IPS DF 4.7 (cell line): ENCODE results near the gene ADCY7.
"Not testable (repeated sequence)": the region's sequence is repeated elsewhere in the genome, so short reads cannot be mapped to it uniquely, and the experiment has no call there.

Experiments used
- DNase-seq: peaks from one replicate; pipeline ENCODE4 v3.0.0-alpha.2; 2013; ENCODE audit warnings: low spot score; ENCODE audit errors: extremely low read depth

Gene ADCY7

DNA sequence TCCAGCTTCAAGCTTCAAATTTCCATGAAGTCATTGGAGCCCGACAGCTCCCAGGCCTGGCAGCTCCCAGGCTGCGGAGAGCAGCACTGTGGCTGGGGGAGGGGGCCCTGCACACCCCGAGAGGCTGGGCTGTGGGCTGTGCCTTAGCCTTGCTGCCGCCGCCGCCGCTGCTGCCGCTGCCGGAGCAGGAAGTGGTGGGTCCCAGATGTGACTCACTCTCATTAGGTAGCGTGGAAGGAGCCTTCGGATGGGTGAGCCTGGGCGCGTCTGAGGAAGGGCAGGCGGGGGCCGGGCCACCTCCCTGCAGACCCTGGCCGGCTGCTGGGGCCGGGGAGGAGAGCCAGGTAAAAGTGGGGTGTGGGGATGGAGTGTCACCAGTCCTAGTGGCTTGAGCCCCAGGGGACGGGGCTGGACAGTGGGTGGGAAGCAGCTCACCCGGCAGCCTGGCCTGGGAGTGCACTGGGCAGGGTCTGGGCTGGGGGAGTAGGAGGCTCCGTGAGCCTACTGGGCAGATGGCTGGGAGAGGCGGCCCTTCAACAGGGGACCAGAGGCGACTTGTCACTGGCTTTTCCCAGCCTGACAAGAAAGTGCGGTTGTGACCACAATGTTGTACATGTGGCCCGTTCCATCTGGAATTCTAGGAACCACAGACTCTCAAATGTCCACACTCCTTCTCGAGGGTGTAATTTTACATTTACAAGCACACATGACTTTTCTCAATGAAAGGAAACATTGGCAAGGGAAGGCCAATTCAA lies at the start of gene ADCY7:
ADCY7 (plus strand) TSS at position 215 of the 755 bp plus-strand sequence. CDS start 21,629 bp downstream, outside the sequence.
- DNase-seq: no peak

DNA sequence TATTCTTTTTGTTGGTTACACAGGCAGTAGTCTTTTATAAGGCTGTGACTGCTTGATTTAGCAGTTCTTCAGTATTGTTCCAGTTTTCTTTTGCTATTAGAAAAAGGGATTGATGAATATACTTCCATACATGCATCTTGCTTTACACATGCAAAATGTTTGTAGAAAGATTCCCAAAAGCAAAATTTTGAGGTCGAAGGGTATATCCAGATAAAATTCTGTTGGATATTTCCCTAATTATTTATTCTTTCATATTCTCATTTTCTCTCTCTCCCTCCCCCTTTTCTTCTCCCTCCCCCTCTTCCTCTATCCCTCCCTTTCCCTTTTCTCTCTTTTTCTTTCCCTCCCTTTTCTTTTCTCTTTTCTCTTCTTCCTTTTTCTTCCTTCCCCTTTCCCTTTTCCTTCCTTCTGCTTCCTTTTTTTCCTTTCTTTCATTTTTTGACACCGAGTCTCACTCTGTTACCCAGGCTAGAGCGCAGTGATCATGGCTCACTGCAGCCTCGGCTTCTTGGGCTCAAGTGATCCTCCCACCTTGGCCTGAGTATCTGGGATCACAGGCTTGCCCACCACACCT lies 46.9 kb upstream of the ADCY7 start:
- no peak for DNase-seq

DNA sequence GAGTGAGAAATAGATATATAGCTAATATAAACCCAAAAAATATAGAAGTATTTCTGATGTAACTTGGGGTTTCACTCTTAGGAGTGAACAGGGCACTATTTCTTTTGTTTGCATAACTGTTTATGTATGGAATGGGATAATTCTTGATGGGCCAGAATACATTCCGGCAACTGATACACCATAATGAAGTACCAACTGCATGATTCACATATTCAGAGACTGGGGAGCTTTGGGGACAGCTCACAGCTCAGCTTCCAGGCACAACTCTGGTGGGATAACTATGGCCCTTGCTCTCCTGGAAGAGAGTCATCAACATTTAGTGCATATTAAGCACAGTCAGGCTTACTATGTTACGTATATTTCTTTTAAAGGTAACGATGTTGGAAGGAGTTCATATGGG lies 42.1 kb upstream of the ADCY7 start:
- no peak for DNase-seq

DNA sequence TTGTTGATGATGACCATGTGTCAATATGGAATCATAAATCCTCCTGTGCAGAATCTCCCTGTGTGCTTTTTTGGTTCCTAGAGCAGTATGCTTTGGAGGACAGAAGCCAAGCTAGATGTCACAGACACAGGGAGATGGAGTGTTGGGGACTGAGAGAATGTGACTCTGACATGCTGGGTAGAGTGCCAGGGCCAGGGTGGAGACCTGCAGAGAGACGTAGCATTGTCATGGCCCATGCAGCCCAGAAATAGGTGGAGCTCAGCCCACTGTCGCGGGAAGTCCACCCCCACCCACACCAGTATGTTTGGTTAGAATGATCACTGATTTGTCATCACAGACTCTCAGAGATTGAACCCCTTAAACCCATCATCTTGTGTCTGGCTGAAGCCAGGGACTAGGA lies 39.2 kb upstream of the ADCY7 start:
- no peak for DNase-seq

DNA sequence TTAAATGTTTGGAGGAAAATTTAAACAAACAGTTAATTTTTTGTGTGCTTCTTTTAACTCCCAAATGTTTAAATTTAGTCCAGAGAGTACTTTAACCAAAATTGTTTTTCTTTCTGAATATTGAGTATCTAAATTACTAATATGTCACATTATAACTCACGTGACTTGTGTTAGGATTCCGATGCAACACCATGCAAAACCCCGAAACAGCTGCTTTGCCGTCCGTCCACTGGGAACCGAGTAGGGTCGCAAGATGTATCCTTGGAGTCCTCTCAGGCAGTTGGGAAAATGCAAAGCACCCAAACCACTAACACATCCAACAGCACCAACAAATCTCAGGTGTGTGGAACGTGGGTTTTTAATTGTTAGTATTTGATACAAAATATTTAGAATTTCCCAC lies 38.7 kb upstream of the ADCY7 start:
- DNase-seq: no peak

DNA sequence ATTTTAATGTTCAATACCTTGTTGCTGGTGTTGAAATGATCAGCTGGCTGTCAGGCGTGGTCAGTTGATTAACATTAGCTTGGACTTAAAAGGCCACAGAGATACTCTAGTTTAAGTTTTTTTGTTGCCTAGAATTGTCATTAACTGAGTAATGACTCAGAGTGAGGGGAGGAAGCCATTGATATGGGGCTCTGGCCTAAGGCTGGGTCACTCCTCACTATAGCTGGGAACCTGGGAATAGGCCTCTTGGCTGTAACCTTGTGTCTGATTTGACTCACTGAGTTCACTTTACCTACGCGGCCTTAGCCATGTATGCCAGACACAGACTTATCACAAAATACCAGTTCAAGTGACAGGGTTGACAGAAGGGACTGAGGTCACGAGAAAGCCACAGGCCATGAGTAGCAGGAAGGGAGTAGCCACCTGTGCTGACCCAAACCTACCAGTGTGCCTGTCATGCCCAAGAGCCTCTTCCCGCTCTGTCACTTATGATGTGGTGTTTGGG lies 37.9 kb upstream of the ADCY7 start:
- DNase-seq: no peak

DNA sequence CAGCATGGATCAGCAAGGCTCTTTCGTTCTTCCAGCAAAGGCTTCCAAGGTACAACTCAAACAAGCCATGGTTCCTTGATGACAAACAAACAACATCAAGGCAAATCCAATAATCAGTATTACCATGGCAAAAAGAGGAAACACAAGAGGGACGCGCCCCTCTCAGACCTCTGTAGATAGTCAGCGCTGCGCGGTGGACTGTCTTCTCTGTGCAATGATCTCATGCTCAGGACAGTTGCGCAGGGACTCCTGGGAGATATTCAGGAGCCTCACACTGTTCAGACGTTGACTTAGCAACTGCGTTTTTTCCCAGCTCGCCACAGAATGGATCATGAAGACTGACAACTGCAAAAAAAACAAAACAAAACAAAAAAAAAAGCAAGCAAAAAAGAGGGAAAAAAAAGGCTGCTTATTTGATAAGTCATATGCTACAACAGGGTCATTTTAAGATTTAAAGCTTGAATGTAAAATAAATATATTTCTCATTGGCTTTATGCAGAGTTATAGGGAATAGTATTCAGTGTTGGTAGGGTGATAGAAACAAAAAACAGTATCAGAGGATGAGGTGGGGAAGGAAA lies 37.1 kb upstream of the ADCY7 start:
- DNase-seq: no peak

DNA sequence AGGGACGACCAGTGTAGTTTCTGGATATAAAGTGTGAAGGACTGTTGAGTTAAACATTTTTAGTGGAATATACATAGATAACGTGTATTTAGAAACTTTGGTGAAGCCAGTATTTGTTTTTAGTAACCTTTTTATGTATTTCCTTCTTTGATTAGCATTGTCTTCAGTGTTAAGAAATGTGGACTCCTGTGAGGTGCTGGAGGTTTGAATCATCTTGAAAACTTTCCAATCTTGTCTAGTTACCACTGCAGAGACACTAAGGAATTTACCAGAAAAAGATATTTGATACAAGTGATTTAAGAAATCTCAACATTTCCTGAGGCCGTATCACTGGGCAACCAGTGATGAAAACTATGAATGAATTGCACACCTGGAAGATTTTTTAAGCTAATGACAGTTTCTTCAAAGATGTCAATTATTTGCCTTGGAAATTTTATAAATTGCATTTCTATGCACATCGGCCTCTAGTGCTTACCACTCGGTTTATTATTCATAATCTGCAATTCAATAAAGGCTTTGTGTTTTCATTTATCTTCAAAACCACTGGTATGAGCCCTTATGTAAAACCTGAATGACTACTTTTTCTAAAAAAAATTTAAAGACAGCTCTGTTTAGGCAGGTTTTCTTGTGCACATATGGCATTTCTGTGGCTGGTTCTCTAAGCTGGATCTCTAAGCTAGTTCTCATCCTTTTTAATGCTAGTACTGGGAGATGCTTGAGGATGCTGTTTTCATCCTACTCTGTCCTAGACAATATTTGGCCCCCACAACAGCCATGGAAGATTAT lies 31.4 kb upstream of the ADCY7 start:
- DNase-seq: no peak

DNA sequence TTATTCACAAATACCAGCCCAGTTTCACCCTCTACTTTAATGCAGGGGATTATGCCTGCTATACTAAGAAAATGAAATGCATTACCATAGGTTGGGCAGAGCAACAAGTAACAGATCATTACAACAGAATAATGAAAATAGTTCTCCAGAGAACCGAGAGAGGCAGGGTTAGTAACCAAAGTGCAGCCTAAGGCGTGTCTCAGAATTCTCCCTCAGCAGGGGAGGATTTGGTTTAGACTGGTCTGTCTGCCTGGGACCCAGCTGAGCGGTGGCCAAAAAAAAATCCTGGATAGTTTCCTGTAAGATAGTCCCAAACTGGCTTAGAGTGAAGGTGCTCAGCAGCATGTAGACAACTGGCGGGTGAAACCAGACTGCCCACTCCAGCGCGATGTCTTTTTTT lies 30.8 kb upstream of the ADCY7 start:
- no peak for DNase-seq

DNA sequence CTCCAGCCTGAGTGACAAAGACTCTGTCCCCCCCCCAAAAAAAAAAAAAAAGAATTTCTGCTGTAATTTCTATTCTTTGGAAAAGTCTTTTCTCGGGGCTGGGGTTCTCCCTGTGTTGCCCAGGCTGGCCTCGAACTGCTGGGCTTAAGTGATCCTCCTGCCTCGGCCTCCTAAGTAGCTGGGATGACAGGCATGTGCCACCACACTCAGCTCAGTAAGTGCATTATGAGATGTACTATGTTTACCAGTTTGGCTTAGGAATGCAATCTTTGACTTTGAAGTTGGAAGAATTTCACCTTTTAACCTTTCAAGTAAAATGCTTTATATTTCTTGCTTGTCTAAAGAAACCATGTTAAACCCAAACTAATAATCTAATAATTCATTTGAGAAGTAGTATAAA lies 28.0 kb upstream of the ADCY7 start:
- DNase-seq: no peak

DNA sequence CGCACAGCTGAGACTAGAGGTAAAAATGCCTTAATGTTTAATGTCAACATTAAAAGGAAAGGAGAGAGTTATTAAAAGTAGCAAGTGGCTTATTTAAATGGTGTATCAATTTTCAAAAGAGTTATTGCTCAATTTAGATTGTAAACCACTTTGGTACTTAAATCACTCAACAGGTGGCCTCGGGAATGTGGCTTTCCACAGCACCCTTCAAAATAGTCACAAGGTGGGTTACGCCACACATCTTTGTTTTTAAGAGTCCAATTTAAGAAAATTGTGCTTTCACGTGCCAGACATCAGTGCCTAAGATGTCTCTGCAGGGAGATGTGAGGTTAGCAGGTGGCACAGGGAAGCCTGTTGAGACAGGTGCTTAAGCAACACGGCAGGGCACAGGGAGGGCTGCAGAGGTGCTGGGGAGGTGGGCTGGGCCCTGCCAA lies 27.5 kb upstream of the ADCY7 start:
- DNase-seq: no peak

DNA sequence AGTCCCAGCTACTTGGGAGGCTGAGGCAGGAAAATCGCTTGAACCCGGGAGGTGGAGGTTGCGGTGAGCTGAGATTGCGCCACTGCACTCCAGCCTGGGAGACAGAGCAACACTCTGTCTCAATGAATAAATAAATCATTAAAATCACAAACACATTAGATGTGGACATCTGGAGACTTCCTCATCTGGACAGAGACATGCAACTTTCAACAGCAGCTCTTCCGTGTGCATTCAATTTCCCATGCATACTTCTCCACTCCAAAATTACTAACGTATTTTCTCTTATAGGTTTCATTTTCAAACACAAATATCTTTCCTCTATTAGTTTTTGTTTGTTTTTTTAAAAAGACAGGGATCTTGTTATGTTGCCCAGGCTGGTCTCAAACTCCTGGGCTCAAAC lies 23.3 kb upstream of the ADCY7 start:
- not testable (repeated sequence) for DNase-seq

DNA sequence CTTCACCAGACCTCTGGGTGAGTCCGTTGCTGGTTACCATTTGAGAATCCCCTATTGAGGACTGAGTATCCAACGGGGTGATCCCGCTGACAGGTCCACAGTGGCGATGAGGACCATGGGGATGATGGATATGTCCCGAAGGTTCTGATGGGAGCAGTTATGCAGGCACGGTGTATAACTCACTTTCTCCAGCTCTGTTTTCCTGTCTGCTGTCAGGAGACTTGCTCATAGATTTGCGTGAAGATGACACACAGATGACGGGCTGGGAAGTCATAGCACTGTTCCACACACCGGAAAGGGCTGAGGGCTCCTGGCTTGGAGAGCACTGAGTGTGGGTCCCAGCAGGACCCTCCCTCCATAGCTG lies 22.2 kb upstream of the ADCY7 start:
- DNase-seq: no peak

DNA sequence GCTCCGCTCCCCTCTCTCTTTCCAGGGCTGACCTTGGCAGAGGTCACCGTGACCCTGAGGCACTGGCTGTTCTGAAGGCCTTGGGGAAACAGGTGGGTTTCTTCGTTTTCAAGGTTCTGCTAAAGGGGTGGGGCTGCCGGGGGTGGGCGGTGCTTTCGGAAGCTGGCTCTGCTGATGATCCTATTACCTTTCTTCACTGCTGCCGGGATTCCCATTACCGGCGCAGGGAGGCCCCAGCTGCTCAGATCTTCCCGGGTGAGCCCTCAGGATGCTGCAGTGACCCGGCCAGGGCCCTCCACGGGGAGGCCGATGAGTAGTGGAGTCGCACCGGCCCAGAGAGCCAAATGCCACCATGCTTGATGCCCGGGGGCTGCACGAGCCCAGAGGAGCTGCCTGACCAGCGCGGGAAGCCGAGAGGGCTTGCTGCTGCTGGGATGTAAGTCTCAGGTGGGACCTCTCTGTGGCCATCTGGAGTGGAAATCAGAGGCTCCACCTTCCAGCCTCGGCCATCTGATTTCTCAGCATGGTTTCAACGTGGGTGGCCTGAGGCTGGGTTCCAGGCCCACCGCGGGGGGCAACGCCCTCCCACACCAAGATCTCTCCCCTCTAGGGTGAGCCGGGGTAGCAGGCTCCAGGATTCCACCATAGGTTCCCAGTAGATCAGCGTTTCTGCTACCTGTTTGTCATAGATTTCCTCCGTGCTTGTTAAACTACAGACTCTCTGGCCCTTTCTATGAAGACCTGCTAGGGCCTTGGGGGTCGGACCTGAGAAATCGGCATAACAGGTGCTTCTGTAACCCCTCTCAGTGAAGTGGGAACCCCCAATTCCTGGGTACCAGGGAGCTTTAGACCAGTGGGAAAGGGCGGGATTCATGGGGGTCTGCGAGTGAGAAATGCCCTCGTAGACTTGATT lies 21.6 kb upstream of the ADCY7 start:
- DNase-seq: no peak

DNA sequence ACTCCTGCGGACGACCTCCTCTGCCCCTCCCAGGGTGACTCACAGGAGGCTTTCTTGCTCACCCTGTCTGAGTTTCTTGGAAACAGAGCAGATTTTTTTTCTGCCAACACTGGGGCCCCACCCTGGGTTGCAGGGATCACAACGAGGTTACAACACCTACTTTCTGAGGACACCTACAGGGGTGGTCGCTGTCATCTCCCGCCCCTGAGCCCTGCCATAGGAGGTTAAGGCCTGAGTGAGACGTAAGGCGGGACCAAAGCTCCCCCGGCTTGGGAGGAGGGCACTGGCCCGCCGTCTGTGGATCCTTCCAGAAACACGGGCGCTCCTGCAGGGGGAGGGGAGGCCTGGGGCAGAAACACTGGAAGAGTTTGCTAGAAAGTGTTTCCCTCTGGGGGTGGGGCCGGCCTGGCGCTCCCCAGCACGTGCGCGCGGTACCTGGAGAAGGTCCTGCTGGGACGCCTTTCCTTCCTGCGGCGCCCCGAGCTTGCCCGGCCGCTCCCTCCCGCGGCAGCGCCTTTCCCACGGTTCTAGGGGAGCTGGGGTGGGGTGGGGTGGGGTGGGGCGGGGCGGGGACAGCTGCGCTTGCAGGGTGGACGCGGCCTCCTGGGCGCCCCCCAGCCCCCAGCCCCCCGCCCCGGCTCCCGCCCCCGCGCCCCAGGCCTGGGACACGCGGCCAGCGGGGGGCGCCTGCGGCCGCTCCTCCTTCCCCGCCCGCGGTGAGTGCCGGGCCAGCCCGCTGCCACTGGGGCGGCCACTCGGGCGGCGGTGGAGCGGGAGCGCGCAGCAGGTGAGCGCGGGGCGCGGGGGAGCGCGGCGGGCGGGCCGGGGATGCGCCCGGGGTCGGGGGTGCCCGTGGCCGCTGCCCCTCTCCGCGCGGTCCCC lies 20.7 kb upstream of the ADCY7 start:
- no peak for DNase-seq

DNA sequence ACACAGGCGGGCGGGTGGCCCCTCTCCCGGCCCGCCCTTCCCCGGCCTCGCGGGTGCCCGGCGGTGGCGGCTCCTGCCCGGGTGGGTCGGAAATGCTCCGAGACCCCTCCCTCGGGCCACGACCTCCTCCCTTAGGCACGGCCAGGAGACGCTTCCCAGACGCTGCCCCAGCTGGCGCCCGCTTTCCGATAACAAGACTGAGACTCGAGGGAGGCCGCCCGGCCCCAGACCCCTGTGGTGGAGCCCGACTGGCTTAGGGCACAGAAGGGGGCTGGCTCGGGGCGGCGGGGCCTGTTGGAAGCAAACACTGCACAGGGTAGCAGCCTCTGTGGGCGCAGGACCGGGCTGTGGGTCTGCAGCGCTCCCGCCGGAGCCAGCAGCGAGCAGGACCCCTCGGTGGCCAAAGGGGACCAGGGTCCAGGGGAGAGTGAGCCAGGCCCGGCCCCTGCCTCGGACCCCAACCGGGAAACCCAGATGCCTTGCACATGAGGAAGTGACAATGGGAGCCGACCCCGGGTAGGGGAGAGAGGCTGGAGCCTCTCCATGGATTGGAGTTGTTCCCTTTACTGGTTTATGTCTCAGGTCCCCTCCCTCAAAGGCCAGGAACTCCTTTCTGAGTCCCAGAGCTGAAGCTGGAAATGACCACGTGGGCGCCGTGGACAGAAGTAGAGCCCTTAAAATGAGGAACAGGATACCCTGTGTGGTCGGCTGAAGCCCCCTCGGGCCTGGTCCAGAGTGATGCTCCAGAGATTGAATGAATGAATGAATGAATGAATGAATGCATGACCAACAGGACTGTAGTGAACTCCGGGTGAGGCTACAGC lies 19.8 kb upstream of the ADCY7 start:
- DNase-seq: no peak

DNA sequence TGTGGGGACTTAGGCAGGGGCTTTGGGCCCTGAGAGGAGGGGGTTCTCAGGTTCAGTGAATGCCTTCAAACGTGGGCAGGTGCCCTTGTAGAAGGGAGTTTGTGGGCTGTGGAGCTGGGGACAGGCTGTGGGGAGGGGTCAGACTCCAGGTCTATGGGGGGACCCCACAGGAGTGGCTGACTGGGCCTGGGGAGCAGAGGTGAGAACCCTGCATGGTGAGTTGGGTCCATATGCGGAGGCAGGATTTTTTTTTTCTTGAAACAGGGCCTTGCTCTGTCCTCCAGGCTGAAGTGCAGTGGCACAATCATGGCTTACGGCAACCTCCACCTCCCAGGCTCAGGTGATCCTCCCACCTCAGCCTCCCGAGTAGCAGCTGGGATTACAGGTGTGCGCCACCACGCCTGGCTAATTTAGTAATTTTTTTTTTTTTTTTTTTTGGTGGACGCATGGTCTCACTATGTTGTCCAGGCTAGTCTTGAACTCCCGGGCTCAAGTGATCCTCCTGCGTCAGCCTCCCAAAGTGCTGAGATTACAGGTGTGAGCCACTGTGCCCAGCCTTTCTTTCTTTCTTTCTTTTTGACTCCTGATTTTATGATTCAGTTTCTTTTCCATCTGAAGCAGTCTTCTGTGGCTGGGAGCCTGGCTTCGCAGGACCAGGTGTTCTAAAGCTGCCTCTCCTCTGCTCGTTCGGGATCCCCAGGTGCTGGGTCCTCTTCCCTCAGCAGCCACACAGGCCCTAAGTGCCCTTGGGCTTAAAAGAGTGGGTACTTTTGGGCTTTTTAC lies 19.0 kb upstream of the ADCY7 start:
- no peak for DNase-seq

DNA sequence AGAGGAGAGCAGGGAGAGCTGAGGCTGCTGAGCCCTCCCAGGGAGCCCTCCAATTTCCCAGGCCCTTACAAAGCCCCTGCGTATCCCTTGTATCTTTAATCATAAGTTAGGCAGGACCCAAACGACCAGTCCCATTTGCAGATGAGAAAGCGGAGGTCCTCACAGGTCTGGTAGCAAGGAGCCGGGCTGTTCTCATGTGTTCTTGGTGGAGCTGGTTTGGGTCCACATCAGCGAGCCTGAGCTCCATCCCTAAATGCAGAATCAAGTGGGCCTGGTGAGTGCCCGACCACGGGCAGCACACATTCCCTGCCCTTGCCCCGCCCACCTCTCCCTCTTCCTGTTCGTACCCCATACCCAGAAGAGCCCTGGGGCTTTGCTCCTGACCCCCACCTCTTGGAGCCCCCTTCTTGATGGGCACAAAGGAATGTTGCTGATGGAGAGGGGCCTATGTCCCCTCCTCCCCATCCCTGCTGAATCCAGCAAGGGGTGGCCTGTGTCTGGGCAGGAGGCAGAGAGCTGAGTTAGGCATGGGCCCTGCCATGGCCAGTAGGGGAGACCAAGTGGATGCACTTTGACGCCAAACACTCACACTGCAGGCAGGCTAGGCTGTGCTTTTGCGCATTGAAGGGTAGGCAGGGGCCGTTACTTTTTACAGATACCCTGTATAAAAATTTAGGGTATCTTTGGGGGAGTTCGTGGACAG lies 18.3 kb upstream of the ADCY7 start:
- no peak for DNase-seq
